GM23248 (cell line): ENCODE data around the gene MLLT10. TPM values are rescaled to one million over a fixed set of nuclear protein-coding genes. Genes with fewer than 3 reads are reported as not detected.

ENCODE experiments used
- DNase-seq: peaks from one replicate; pipeline ENCODE4 v3.0.0-alpha.2; 2015
- H2AFZ ChIP-seq: fragments of 200-600 bp; sonication (generic); 2 replicates; pipeline ENCODE4 v1.6.1; 2016; ENCODE audit warnings: antibody characterized with exemption
- H3F3A ChIP-seq: fragments of 200-600 bp; sonication (generic); 2 replicates; pipeline ENCODE4 v1.6.1; 2016; ENCODE audit warnings: mild to moderate bottlenecking, antibody characterized with exemption, mixed run types; ENCODE audit not compliant: insufficient read depth
- H3K27ac ChIP-seq: fragments of 200-600 bp; sonication (generic); 2 replicates; pipeline ENCODE4 v1.5.1; 2016; ENCODE audit warnings: mild to moderate bottlenecking
- H3K27me3 ChIP-seq: fragments of 200-600 bp; sonication (generic); replicated peaks from 2 replicates; pipeline ENCODE4 v1.6.1; 2016; ENCODE audit warnings: mild to moderate bottlenecking; ENCODE audit not compliant: insufficient read depth
- H3K36me3 ChIP-seq: fragments of 200-600 bp; sonication (generic); 2 replicates; pipeline ENCODE4 v1.6.1; 2016; ENCODE audit warnings: low read depth, mild to moderate bottlenecking
- H3K4me1 ChIP-seq: fragments of 200-600 bp; sonication (generic); 2 replicates; pipeline ENCODE4 v1.6.1; 2016; ENCODE audit warnings: mild to moderate bottlenecking; ENCODE audit not compliant: insufficient read depth
- H3K4me2 ChIP-seq: fragments of 200-600 bp; sonication (generic); one replicate; pipeline ENCODE4 v1.6.1; 2016; ENCODE audit warnings: mild to moderate bottlenecking; ENCODE audit not compliant: unreplicated experiment
- H3K4me3 ChIP-seq: fragments of 200-600 bp; sonication (generic); 2 replicates; pipeline ENCODE4 v1.5.1; 2016; ENCODE audit warnings: mild to moderate bottlenecking
- H3K79me2 ChIP-seq: fragments of 200-600 bp; sonication (generic); 2 replicates; pipeline ENCODE4 v1.6.1; 2016; ENCODE audit warnings: mild to moderate bottlenecking; ENCODE audit not compliant: insufficient read depth
- H3K9ac ChIP-seq: fragments of 200-600 bp; sonication (generic); 2 replicates; pipeline ENCODE4 v1.6.1; 2016; ENCODE audit warnings: mild to moderate bottlenecking
- H3K9me2 ChIP-seq: fragments of 200-600 bp; sonication (generic); 2 replicates; pipeline ENCODE4 v1.6.1; 2016; ENCODE audit warnings: mixed run types, mild to moderate bottlenecking, moderate library complexity; ENCODE audit not compliant: insufficient read depth
- H3K9me3 ChIP-seq: fragments of 200-600 bp; sonication (generic); one replicate; pipeline ENCODE4 v1.6.1; 2017; ENCODE audit warnings: low read depth
- H4K20me1 ChIP-seq: fragments of 200-600 bp; sonication (generic); 2 replicates; pipeline ENCODE4 v1.6.0; 2016; ENCODE audit not compliant: insufficient read depth
- EZH2 ChIP-seq: fragments of 200-600 bp; sonication (generic); IDR thresholded peaks from 2 replicates; pipeline ENCODE4 v1.6.1; 2018; ENCODE audit warnings: antibody characterized with exemption, mild to moderate bottlenecking; ENCODE audit not compliant: insufficient read depth, poor library complexity, severe bottlenecking
- EZH2phosphoT487 ChIP-seq: fragments of 200-600 bp; sonication (generic); IDR thresholded peaks from 2 replicates; pipeline ENCODE4 v1.6.1; 2018; ENCODE audit warnings: antibody characterized with exemption, moderate library complexity, mild to moderate bottlenecking, low read depth; ENCODE audit not compliant: insufficient read depth
- WGBS, 2 experiments: methylation state at CpG; one replicate each; pipeline ENCODE4 v1.1.6; 2015 to 2017; ENCODE audit warnings: low lambda C conversion rate in 2 of 2, low coverage in 1 of 2; ENCODE audit errors: missing lambda C conversion rate in 2 of 2; 5-methylcytosine and 5-hydroxymethylcytosine counted together
- in situ Hi-C: fragments of 300-500 bp; cut with MboI; formaldehyde crosslinking; loops from 2 replicates; pipeline ENCODE4 v1.15.0; 2020
- polyA plus RNA-seq: library from polyadenylated mRNA; unstranded; fragments of >200 nt; fragmentation: Nextera tagmentation; extraction: Ambion mirVana; gene quantifications from 2 replicates; pipeline ENCODE4 v1.2.1, GENCODE V29; 2016
- total RNA-seq: library from RNA; depleted of rRNA; stranded (reverse); fragments of >200 nt; shearing (Covaris generic); gene quantifications from 2 replicates; pipeline ENCODE4 v1.2.3, GENCODE V29; 2014

The MLLT10 gene
- total and polyA plus RNA-seq, 2 experiments from 2014 or later, result 8.9 to 19.8 TPM

GRCh38 chr10:21600804-21601433 is 66.9 kb downstream of the MLLT10 start:
- WGBS, 2 experiments, result 100% methylated on average over 1 of the region's 1 CpG
- H2AFZ ChIP-seq, result no peak overlapping the region
- H3K4me2 ChIP-seq, result no peak overlapping the region
- no peak overlapping the region for H3K9ac ChIP-seq
- H3F3A ChIP-seq, result no peaks in the 10 kb centered on the region
- no peak for TF ChIP-seq EZH2phosphoT487
- H3K36me3 ChIP-seq, result no peaks in the 10 kb centered on the region
- H4K20me1 ChIP-seq, result no peaks in the 10 kb centered on the region
- no peak overlapping the region for H3K4me3 ChIP-seq
- H3K27me3 ChIP-seq, result no peaks in the 10 kb centered on the region
- no peaks in the 10 kb centered on the region for H3K9me2 ChIP-seq
- H3K79me2 ChIP-seq, result peaks cover 100% of the 10 kb centered on the region
- no peak overlapping the region for H3K27ac ChIP-seq
- in situ Hi-C loops, result no loop called here
- no peaks in the 10 kb centered on the region for H3K4me1 ChIP-seq
- H3K9me3 ChIP-seq, result no peaks in the 10 kb centered on the region
- no peak for DNase-seq

DNA sequence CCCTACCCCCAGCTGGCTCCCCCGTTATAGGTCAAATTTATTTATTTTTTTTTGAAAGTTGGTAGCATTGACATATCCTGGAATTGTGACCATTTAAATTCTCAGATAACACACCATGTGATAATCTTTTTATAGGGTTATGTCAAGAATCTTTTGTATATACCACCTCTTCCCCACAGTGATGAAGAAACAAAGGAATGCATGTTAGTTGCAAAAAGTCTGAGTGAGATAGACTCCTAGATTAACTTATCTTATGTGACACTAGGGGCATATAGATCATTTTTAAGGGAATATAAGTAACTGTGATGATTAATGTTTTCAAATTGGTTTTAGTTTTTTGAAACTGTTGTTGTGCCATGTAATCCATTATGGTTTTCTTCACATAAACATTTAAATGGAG is 68.3 kb downstream of the MLLT10 start:
- no peak for TF ChIP-seq EZH2phosphoT487
- no peak for TF ChIP-seq EZH2
- no peaks in the 10 kb centered on the region for H3K9me3 ChIP-seq
- H3K4me3 ChIP-seq, result no peak overlapping the region
- H3K79me2 ChIP-seq, result peaks cover 100% of the 10 kb centered on the region
- H3K27me3 ChIP-seq, result no peaks in the 10 kb centered on the region
- no peak for DNase-seq
- H3K4me1 ChIP-seq, result no peaks in the 10 kb centered on the region
- H3K27ac ChIP-seq, result no peak overlapping the region
- H3K9me2 ChIP-seq, result no peaks in the 10 kb centered on the region
- no peaks in the 10 kb centered on the region for H3F3A ChIP-seq
- no peak overlapping the region for H2AFZ ChIP-seq
- 71 to 88% methylated on average over 1 of the region's 1 CpG for WGBS, 2 experiments
- H4K20me1 ChIP-seq, result no peaks in the 10 kb centered on the region
- H3K36me3 ChIP-seq, result peaks cover 4% of the 10 kb centered on the region; the same call in 1 of the 2 replicates
- no peak overlapping the region for H3K9ac ChIP-seq
- H3K4me2 ChIP-seq, result no peak overlapping the region
- in situ Hi-C loops, result no loop called here

DNA sequence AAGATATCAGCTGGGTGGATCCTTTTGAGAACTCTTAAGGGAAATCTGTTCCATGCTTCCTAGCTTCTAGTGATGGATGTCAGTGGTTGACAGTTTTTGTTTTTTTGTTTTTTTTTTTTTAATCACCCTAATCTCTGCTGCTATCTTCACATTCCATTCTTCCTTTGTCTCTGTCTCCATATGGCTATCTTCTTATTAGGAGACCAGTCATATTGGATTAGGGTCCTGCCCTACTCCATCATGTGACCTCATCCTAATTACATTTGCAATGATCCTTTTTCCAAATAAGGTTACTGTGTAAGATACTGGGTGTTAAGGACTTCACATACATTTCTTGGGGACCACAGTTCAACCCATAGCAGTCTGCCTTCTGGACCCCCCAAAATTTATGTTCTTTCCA is 69.7 kb downstream of the MLLT10 start:
- no peak overlapping the region for H2AFZ ChIP-seq
- H3F3A ChIP-seq, result no peaks in the 10 kb centered on the region
- no peak overlapping the region for H3K27ac ChIP-seq
- no peak overlapping the region for H3K4me2 ChIP-seq
- no peak overlapping the region for H3K9ac ChIP-seq
- H3K9me2 ChIP-seq, result no peaks in the 10 kb centered on the region
- H3K27me3 ChIP-seq, result no peaks in the 10 kb centered on the region
- no peaks in the 10 kb centered on the region for H4K20me1 ChIP-seq
- H3K4me3 ChIP-seq, result no peak overlapping the region
- peaks cover 100% of the 10 kb centered on the region for H3K79me2 ChIP-seq
- peaks cover 4% of the 10 kb centered on the region; the same call in 1 of the 2 replicates for H3K36me3 ChIP-seq
- no peaks in the 10 kb centered on the region for H3K9me3 ChIP-seq
- DNase-seq, result no peak
- TF ChIP-seq EZH2 (no peak), EZH2phosphoT487 (no peak)
- in situ Hi-C loops, result no loop called here
- no peaks in the 10 kb centered on the region for H3K4me1 ChIP-seq

GRCh38 chr10:21604651-21605050 is 70.6 kb downstream of the MLLT10 start:
- no peak overlapping the region for H2AFZ ChIP-seq
- in situ Hi-C loops, result no loop called here
- no peak overlapping the region for H3K27ac ChIP-seq
- no peak overlapping the region for H3K9ac ChIP-seq
- H4K20me1 ChIP-seq, result no peaks in the 10 kb centered on the region
- TF ChIP-seq EZH2 (no peak), EZH2phosphoT487 (no peak)
- no peak for DNase-seq
- 78% methylated on average over 2 of the region's 2 CpGs for WGBS, 2 experiments
- no peaks in the 10 kb centered on the region for H3K27me3 ChIP-seq
- H3F3A ChIP-seq, result no peaks in the 10 kb centered on the region
- H3K36me3 ChIP-seq, result peaks cover 4% of the 10 kb centered on the region; the same call in 1 of the 2 replicates
- H3K4me3 ChIP-seq, result no peak overlapping the region
- no peak overlapping the region for H3K4me2 ChIP-seq
- H3K79me2 ChIP-seq, result peaks cover 100% of the 10 kb centered on the region
- no peaks in the 10 kb centered on the region for H3K9me3 ChIP-seq
- H3K4me1 ChIP-seq, result no peaks in the 10 kb centered on the region
- no peaks in the 10 kb centered on the region for H3K9me2 ChIP-seq

- Histone ChIP-seq H3F3A (no peaks in the 10 kb centered on the region), H2AFZ (no peak overlapping the region), H3K27me3 (no peaks in the 10 kb centered on the region), H3K9ac (no peak overlapping the region), H3K9me3 (no peaks in the 10 kb centered on the region), H3K4me1 (no peaks in the 10 kb centered on the region), H3K9me2 (no peaks in the 10 kb centered on the region), H3K27ac (no peak overlapping the region), H3K36me3 (peaks cover 15% of the 10 kb centered on the region), H3K79me2 (peaks cover 100% of the 10 kb centered on the region), H3K4me2 (no peak overlapping the region), H3K4me3 (no peak overlapping the region), H4K20me1 (no peaks in the 10 kb centered on the region)
- 96 to 100% methylated on average over 2 of the region's 2 CpGs for WGBS, 2 experiments
- in situ Hi-C loops, result no loop called here
- no peak for DNase-seq
- TF ChIP-seq EZH2, result no peak
- no peak for TF ChIP-seq EZH2phosphoT487
These were observed 73.9 kb downstream of the MLLT10 start for GRCh38 chr10:21607907-21608306.
